SU-DHL-6 (cell line): ENCODE data around the gene TERC.
A peak's percentile ranks its signal among the peaks of the same experiment; 100 is the strongest.

Experiments used
- H2AFZ ChIP-seq: fragments of 200-600 bp; sonication (generic); 2 replicates; pipeline ENCODE4 v1.6.1; 2014; ENCODE audit warnings: low read depth, mild to moderate bottlenecking, moderate library complexity, mixed read lengths, antibody characterized with exemption, low read length; ENCODE audit not compliant: severe bottlenecking
- H3F3A ChIP-seq: fragments of 200-600 bp; shearing (Covaris generic); 2 replicates; pipeline ENCODE4 v1.6.0; 2016; ENCODE audit warnings: antibody characterized with exemption, mild to moderate bottlenecking; ENCODE audit not compliant: insufficient read depth
- H3K27ac ChIP-seq: fragments of 200-600 bp; sonication (generic); 2 replicates; pipeline ENCODE4 v1.5.1; 2016; ENCODE audit warnings: low read depth, mild to moderate bottlenecking, low read length, moderate library complexity, mixed read lengths
- H3K27me3 ChIP-seq: fragments of 200-600 bp; sonication (generic), shearing (Covaris generic); 2 replicates; pipeline ENCODE4 v1.6.0; 2014; ENCODE audit warnings: mild to moderate bottlenecking, low read length
- H3K36me3 ChIP-seq: fragments of 200-600 bp; sonication (generic); 2 replicates; pipeline ENCODE4 v1.6.1; 2014; ENCODE audit warnings: mild to moderate bottlenecking, low read length, mixed read lengths
- H3K4me2 ChIP-seq: fragments of 300-600, 200-600 bp; shearing (Covaris generic), sonication (generic); 2 replicates; pipeline ENCODE4 v1.6.0; 2014; ENCODE audit warnings: low read length, low read depth, mild to moderate bottlenecking; ENCODE audit not compliant: poor library complexity, severe bottlenecking
- H3K4me3 ChIP-seq: fragments of 200-600 bp; sonication (generic); 2 replicates; pipeline ENCODE4 v1.5.1; 2014; ENCODE audit warnings: antibody characterized with exemption, low read length, mild to moderate bottlenecking, mixed read lengths; ENCODE audit not compliant: insufficient read depth, poor library complexity, severe bottlenecking
- H3K79me2 ChIP-seq: fragments of 200-600 bp; sonication (generic); 2 replicates; pipeline ENCODE4 v1.6.1; 2014; ENCODE audit warnings: mild to moderate bottlenecking, low read length, moderate library complexity; ENCODE audit not compliant: insufficient read depth
- H3K9ac ChIP-seq: fragments of 200-600 bp; sonication (generic); 2 replicates; pipeline ENCODE4 v1.7.0; 2014; ENCODE audit warnings: mild to moderate bottlenecking, low read length
- H3K9me2 ChIP-seq: fragments of 200-600 bp; sonication (generic); replicated peaks from 2 replicates; pipeline ENCODE4 v1.6.1; 2014; ENCODE audit warnings: low read length; ENCODE audit not compliant: insufficient read depth
- H3K9me3 ChIP-seq: fragments of 200-600 bp; sonication (generic); 2 replicates; pipeline ENCODE4 v1.6.1; 2014; ENCODE audit warnings: low read length, mixed read lengths; ENCODE audit not compliant: insufficient read depth
- H4K20me1 ChIP-seq: fragments of 200-600 bp; sonication (generic); 2 replicates; pipeline ENCODE4 v1.6.1; 2014; ENCODE audit warnings: low read depth, mild to moderate bottlenecking, antibody characterized with exemption, low read length, moderate library complexity, mixed read lengths
- CTCF ChIP-seq: fragments of 200-600 bp; sonication (generic); IDR thresholded peaks from one replicate; pipeline ENCODE4 v1.5.1; 2017; ENCODE audit warnings: antibody characterized with exemption, mild to moderate bottlenecking, low read length, moderate library complexity; ENCODE audit not compliant: insufficient read depth, poor library complexity, severe bottlenecking
- EZH2phosphoT487 ChIP-seq: fragments of 200-600 bp; sonication (generic), shearing (Covaris generic); conservative IDR thresholded peaks from 2 replicates; pipeline ENCODE4 v1.6.1; 2018; ENCODE audit warnings: mild to moderate bottlenecking, antibody characterized with exemption, low read length, moderate library complexity, mixed read lengths

TERC gene

GRCh38 chr3:169771497-169772304, 6.8 kb upstream of the TERC start:
- Histone ChIP-seq H3F3A (peaks cover 35% of the 10 kb centered on the region), H3K27ac (peak overlapping the region; percentile 94), H4K20me1 (no peaks in the 10 kb centered on the region), H3K9ac (peak overlapping the region; percentile 85), H3K36me3 (peaks cover 15% of the 10 kb centered on the region), H3K4me2 (peak overlapping the region; percentile 96), H3K9me3 (no peaks in the 10 kb centered on the region), H3K27me3 (no peaks in the 10 kb centered on the region), H3K4me3 (peak overlapping the region; percentile 86), H2AFZ (peak overlapping the region; percentile 99), H3K9me2 (no peaks in the 10 kb centered on the region), H3K79me2 (peaks cover 32% of the 10 kb centered on the region)
- TF ChIP-seq EZH2phosphoT487 (no peak), CTCF (no peak)

DNA sequence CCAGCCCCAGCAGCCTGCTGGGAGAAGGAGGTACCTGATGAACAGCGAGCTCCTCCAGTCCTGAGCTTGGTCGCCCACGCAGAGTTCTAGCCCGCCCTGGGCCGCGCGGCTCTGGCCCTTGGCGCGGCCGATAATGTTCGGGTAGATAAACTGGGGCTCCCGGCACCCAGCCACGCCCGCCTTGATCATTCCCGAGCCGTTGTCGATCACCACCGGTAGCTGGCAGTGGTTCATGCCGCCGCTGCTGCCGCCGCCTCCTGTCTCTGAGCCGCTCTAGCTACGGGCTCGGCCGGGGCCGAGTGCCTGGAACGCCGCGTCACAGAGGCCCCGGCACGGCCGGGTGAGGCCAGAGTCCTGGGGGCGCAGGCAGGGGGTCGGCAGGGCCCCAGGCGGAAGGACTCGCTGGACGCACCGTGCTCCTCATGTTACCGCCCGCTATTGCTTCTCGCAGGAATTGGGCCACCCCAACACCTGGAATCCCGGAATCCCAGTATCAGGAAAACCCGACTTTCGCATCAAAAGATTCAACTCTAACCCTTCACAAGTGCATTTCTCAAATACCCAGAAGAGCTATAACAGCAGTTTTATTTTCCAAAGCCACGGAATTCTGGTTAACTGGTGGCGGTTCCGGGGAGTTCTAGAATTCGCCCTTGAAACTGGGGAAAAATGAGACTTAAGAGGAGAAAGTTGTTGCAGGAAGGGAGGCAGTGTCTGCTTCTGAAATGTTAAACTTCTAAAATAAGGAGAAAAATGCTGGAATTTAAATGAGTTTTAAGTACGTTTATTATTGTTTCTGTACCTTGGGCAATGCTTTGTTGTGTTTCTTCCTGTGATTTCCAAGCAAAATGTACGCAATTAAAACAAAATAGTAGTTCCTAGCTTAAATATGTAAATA, 4.7 kb upstream of the TERC start, which contains the start of gene ACTRT3:
ACTRT3 (minus strand) TSS at position 275 of the 895 bp plus-strand sequence; CDS start at position 234, 41 bp downstream.
- H2AFZ ChIP-seq, result peak within 1 kb of the TSS; percentile 81
- H4K20me1 ChIP-seq, result no peaks in the 10 kb centered on the region
- peak within 1 kb of the TSS; percentile 31 for H3K4me3 ChIP-seq
- no peaks in the 10 kb centered on the region for H3K27me3 ChIP-seq
- no peak within 1 kb of the TSS for H3K27ac ChIP-seq
- peaks cover 49% of the 10 kb centered on the region for H3F3A ChIP-seq
- no peaks in the 10 kb centered on the region for H3K9me2 ChIP-seq
- no peaks in the 10 kb centered on the region for H3K9me3 ChIP-seq
- no peaks in the 10 kb centered on the region; the same call in 1 of the 2 replicates for H3K36me3 ChIP-seq
- no peak for TF ChIP-seq CTCF
- TF ChIP-seq EZH2phosphoT487, result no peak
- H3K79me2 ChIP-seq, result peaks cover 13% of the 10 kb centered on the region
- peak within 1 kb of the TSS; percentile 59 for H3K4me2 ChIP-seq
- peak within 1 kb of the TSS; percentile 30 for H3K9ac ChIP-seq

- Histone ChIP-seq H2AFZ (peak overlapping the region; percentile 56), H3K9me3 (no peaks in the 10 kb centered on the region), H3K4me2 (peak overlapping the region; percentile 79), H3K27ac (peak overlapping the region; percentile 67), H4K20me1 (no peaks in the 10 kb centered on the region), H3K9me2 (no peaks in the 10 kb centered on the region), H3K4me3 (peak overlapping the region; percentile 64), H3F3A (peaks cover 36% of the 10 kb centered on the region), H3K79me2 (no peaks in the 10 kb centered on the region), H3K9ac (peak overlapping the region; percentile 67), H3K36me3 (no peaks in the 10 kb centered on the region), H3K27me3 (no peaks in the 10 kb centered on the region)
- TF ChIP-seq CTCF (no peak), EZH2phosphoT487 (no peak)
Observed at GRCh38 chr3:169764312-169764881, 463 bp downstream of the TERC start.
